ENCODE results near the gene PLEKHD1.

The PLEKHD1 gene

DNA sequence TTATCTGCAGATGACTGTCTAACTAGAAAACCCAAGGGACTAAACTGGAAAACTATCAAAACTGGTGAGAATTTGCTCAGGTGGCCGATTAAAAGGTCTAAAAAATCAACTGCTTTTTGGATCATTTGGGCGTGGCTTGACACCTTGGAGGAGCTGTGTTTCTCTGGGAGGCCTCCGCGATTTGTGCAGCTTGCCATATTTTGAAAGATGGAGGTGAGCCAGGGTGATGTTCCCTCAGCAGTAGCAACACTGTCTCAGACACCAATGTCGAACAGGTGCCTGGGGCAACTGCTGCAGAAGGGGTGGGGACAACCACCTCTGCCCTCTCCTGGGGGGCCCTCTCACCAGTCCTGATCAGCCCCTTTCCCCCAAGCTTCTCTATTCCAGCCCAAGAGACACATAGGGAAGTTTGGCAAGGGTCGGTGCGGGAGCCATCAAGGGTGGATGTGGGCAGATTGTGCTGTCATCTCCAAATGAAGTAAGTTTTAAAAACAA, 86.4 kb downstream of the PLEKHD1 start:
- DNase-seq (ENCODE audit: low read depth in 2 of 2): no peak
- no peak overlapping the region for H3K4me3 ChIP-seq (replicated peaks in 1 of 2; ENCODE audit: low read depth in 2 of 2, low read length in 2 of 2)
- TF ChIP-seq, protein P1, sequence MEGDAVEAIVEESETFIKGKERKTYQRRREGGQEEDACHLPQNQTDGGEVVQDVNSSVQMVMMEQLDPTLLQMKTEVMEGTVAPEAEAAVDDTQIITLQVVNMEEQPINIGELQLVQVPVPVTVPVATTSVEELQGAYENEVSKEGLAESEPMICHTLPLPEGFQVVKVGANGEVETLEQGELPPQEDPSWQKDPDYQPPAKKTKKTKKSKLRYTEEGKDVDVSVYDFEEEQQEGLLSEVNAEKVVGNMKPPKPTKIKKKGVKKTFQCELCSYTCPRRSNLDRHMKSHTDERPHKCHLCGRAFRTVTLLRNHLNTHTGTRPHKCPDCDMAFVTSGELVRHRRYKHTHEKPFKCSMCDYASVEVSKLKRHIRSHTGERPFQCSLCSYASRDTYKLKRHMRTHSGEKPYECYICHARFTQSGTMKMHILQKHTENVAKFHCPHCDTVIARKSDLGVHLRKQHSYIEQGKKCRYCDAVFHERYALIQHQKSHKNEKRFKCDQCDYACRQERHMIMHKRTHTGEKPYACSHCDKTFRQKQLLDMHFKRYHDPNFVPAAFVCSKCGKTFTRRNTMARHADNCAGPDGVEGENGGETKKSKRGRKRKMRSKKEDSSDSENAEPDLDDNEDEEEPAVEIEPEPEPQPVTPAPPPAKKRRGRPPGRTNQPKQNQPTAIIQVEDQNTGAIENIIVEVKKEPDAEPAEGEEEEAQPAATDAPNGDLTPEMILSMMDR (IDR thresholded peaks at IDR 0.05; ENCODE audit: low read depth, low read length): no peak

DNA sequence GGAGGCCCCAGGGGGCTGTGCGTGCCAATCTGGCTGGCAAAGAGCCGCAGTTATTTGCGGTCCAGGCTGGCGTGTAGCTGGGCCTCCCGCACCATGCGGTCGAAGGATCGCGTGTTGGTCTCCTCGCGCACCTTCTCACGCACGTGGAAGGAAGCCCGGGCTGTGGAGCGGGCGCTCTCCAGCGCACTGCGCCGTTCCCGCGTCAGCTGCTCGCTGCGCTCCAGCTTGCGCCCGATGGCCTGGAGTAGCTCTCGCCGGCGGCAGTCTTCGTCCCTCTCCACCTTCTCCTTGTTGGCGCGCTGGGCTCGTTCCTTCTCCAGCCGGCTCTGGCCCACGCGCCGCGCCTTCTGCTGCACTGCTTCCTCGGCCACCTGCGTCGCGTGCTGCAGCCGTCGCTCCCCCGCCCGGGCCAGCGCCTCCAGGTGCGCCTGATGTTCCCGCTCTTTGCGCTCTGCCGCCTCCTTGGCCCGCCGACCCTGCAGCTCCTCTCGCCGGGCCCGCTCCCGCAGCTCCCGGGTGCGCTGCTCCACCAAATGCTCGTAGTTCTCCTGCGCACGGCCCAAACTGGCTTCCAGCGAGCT, 87.0 kb downstream of the PLEKHD1 start:
- peak in 1 of 2 donors; percentile 31 for DNase-seq (ENCODE audit: low read depth in 2 of 2)
- TF ChIP-seq, protein P1 (IDR thresholded peaks at IDR 0.05; ENCODE audit: low read depth, low read length): no peak
- peak overlapping the region in 1 of 2 donors; percentile 26 for H3K4me3 ChIP-seq (replicated peaks in 1 of 2; ENCODE audit: low read depth in 2 of 2, low read length in 2 of 2)

DNA sequence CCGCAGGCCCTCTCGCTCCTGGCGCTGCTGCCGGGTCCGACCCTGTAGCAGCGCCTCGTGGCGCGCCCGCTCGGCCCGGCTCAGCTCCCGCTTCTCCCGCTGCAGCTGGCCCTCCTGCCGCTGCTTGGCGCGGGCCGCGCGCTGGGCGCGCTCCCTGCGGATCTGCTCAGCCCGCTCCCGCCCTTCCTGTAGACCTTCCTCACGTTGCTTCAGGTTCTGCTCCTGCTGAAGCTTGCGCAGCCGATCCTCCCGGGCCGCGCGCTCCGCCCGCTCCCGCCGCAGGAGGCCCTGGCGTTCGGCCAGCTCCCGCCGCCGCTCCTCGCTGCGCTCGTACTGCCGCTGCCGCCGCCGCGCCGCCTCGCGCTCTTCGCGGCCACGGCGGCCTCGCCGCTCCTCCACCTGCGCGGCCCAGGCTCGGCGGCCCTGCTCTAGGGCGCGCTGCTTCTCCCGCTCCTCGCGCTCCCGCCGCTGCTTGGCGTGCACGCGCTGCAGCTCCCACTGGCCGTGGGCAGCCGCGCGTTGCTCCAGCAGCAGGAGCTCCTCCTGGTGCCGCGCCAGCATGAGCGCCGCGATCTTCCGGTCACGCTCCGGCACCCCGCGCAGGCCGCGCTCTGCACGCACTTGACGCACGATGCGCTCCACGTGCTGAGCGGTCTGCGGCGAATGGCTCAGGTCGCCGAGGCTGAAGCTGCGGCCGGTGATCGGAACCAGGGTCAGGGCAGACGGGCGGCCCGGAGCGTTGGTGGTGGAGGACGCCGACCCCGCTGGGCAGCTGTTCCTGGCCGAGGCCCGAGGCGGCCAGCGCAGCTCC, 87.7 kb downstream of the PLEKHD1 start:
- DNase-seq (ENCODE audit: low read depth in 2 of 2): peak in 1 of 2 donors; percentile 33

DNA sequence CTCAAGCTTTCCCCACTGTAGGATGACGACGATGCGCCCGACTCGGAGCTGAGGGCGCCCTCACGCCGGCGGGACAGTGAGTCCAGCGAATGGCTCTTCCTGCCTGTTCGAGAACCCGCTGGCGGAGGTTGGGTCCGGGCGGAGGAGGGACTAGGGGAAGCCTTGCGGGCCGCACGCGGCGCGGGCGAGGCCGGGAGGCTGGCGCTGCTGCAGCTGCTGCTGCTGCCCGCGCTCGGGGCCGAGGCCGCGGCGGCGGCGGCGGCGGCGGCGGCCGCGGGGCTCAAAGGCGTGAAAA, 88.3 kb downstream of the PLEKHD1 start:
- no peak for DNase-seq (ENCODE audit: low read depth in 2 of 2)
- H3K4me3 ChIP-seq (replicated peaks in 1 of 2; ENCODE audit: low read depth in 2 of 2, low read length in 2 of 2): no peak overlapping the region
- TF ChIP-seq, protein P1 (IDR thresholded peaks at IDR 0.05; ENCODE audit: low read depth, low read length): no peak

More for the DNA sequence above, 87.7 kb downstream of the PLEKHD1 start:
- peak overlapping the region in 1 of 2 donors; percentile 26 for H3K4me3 ChIP-seq (replicated peaks in 1 of 2; ENCODE audit: low read depth in 2 of 2, low read length in 2 of 2)
- TF ChIP-seq, protein P1 (IDR thresholded peaks at IDR 0.05; ENCODE audit: low read depth, low read length): no peak

DNA sequence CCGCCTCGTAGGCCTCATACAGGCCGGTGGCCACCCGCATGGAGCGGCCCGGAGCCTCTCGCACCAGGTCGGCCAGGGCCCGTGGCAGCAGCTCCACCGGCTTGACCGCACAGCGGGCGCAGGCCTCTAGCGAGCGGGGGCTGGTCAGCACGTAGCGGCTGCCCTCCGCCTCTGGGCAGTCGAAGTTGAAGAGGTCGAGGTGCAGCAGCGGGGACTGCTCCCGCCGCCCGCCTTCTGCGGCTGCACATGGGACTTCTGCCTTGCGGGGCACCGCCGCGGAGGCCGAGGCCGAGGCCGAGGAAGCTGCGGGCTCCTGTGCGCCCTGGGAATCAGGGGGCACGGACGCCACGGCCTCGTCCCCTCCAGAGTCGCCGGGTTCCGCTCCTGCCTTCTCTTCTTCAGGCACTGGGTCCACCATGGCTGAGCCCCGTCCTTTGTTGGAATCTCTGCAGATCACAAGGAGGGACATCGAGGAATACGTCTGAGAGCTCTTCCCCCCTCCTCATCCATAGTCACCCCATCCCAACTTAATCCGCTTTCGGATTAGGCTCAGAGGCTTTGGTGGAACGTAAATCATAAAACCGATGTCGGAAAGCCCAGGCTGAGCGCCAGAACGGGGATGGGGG, 88.8 kb downstream of the PLEKHD1 start:
- H3K4me3 ChIP-seq (replicated peaks in 1 of 2; ENCODE audit: low read depth in 2 of 2, low read length in 2 of 2): no peak overlapping the region
- DNase-seq (ENCODE audit: low read depth in 2 of 2): no peak
- TF ChIP-seq, protein P1 (IDR thresholded peaks at IDR 0.05; ENCODE audit: low read depth, low read length): no peak

DNA sequence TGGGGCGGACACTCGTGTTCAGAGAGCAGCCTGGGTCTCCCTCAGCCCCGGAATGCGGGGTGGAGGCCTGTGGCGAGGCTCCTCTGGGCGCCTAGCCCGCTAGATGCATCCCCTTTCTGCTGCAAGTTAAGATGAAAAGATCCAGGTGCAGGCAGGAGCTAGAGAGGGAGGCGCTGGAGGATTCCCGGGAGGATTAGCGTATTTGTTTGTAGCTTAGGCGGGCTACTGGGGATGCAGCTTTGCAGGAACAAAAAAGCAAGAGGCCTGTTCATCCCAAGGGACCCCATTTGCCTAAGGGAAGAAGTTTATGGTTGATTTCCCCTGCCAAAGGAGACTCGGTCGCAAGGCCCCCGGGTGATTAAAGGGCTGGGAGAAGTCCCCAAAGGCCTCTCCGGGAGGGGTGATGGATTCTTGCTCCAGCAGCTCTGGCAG, 89.3 kb downstream of the PLEKHD1 start:
- no peak overlapping the region for H3K4me3 ChIP-seq (replicated peaks in 1 of 2; ENCODE audit: low read depth in 2 of 2, low read length in 2 of 2)

More for the DNA sequence above, 89.3 kb downstream of the PLEKHD1 start:
- no peak for DNase-seq (ENCODE audit: low read depth in 2 of 2)
- TF ChIP-seq, protein P1 (IDR thresholded peaks at IDR 0.05; ENCODE audit: low read depth, low read length): no peak

All from cardiac fibroblast (primary cell).